Peyer's patch (tissue), 4 donors: ENCODE measurements around the gene MLLT1. TPM values are rescaled to one million over a fixed set of nuclear protein-coding genes. Genes with fewer than 3 reads are reported as not detected.
A peak's percentile ranks its signal among the peaks of the same experiment; 100 is the strongest.

Source experiments
- DNase-seq, 3 donors: peaks; one replicate each; pipeline ENCODE4 v3.0.0-alpha.2; 2017 to 2019
- H3K27ac ChIP-seq, 4 donors: fragments of 200-600 bp; sonication (generic); one replicate each; pipeline ENCODE4 v1.5.1; 2016 to 2019
- H3K27me3 ChIP-seq, 2 donors: fragments of 200-600 bp; sonication (generic); one replicate each; pipeline ENCODE4 v1.5.1; 2019
- H3K36me3 ChIP-seq, 3 donors: fragments of 200-600 bp; sonication (generic); one replicate each; pipeline ENCODE4 v1.5.1; 2016 to 2019
- H3K4me1 ChIP-seq, 4 donors: fragments of 200-600 bp; sonication (generic); one replicate each; pipeline ENCODE4 v1.5.1; 2016 to 2019
- H3K4me3 ChIP-seq, 4 donors: fragments of 200-600 bp; sonication (generic); 1 replicate in 3 of 4; 2 replicates in 1 of 4; pipeline ENCODE4 v1.5.1; 2016 to 2019; ENCODE audit warnings: mild to moderate bottlenecking in 1 of 4
- H3K9me3 ChIP-seq, 4 donors: fragments of 200-600 bp; sonication (generic); one replicate each; pipeline ENCODE4 v1.5.1; 2016 to 2019; ENCODE audit warnings: mild to moderate bottlenecking in 1 of 4
- CTCF ChIP-seq, 6 experiments: fragments of 450-650 bp in 4 of 6; fragments of 200-600 bp in 2 of 6; sonication (generic) in 1 of 6; IDR thresholded peaks; one replicate each; pipeline ENCODE4 v1.5.1; 2017 to 2019; ENCODE audit warnings: antibody characterized with exemption in 6 of 6, mild to moderate bottlenecking in 3 of 6, moderate library complexity in 1 of 6
- POLR2A ChIP-seq, 2 donors: fragments of 450-650 bp; IDR thresholded peaks; one replicate each; pipeline ENCODE4 v1.5.1; 2017; ENCODE audit warnings: antibody characterized with exemption in 2 of 2, mild to moderate bottlenecking in 2 of 2, moderate library complexity in 2 of 2
- total RNA-seq, 4 donors: library from RNA; depleted of rRNA; stranded (reverse); fragments of >200 nt; gene quantifications; one replicate each; pipeline ENCODE4 v1.1.0, GENCODE V29; 2016

The MLLT1 gene
- total RNA-seq, 4 donors from 2014 or later, result 9.5 to 24.8 (median 19.3) TPM

DNA sequence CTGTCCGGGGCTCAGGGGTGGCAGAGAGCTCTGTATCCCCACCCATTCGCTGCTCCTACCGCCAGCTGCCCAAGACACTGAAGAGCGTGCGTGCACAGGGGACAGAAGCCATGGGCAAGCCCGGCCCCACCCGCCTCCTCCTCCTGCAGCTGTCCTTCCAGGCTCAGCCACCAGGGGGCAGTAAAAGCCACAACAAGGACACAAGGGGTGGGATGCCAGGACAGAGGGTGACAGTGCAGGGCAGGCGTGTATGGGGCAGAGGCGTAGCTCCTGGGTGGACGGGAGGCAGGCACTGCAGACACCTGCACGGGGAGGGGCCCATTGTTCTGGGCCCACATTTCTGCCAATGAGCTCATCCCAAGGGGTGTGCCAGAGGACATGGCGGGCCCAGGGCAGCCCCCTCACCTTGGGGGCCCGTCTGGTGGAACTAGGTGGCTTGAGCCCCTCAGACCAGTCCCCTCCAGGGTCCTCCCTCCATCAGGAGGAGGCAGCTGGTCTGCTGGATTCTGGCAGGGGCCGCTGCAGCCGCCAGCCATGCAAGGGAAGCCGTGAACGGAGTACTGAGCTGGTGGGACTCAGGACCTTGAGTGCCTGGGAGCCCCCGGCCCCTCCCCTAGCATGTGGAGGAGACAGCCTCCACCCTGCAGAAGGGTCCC lies 61.2 kb downstream of the MLLT1 start:
- Histone ChIP-seq H3K36me3 (peaks cover 0 to 31% (median 0%) of the 10 kb centered on the region in 3 donors), H3K9me3 (no peaks in the 10 kb centered on the region), H3K4me1 (peaks cover 0 to 42% (median 2%) of the 10 kb centered on the region in 4 donors), H3K27me3 (no peaks in the 10 kb centered on the region), H3K27ac (no peak overlapping the region), H3K4me3 (no peak overlapping the region)
- peak; percentile 81 to 92 (median 88) for DNase-seq
- TF ChIP-seq POLR2A (IDR thresholded peaks at IDR 0.05) (no peak), CTCF (IDR thresholded peaks at IDR 0.05) (peak; percentile 89 to 97 (median 92))

- TF ChIP-seq POLR2A (IDR thresholded peaks at IDR 0.05) (no peak), CTCF (IDR thresholded peaks at IDR 0.05) (no peak)
- H3K36me3 ChIP-seq, result peaks cover 0 to 38% (median 0%) of the 10 kb centered on the region in 3 donors
- peaks cover 0 to 42% (median 2%) of the 10 kb centered on the region in 4 donors for H3K4me1 ChIP-seq
Observed at GRCh38 chr19:6217752-6218334, 61.9 kb downstream of the MLLT1 start.

DNA sequence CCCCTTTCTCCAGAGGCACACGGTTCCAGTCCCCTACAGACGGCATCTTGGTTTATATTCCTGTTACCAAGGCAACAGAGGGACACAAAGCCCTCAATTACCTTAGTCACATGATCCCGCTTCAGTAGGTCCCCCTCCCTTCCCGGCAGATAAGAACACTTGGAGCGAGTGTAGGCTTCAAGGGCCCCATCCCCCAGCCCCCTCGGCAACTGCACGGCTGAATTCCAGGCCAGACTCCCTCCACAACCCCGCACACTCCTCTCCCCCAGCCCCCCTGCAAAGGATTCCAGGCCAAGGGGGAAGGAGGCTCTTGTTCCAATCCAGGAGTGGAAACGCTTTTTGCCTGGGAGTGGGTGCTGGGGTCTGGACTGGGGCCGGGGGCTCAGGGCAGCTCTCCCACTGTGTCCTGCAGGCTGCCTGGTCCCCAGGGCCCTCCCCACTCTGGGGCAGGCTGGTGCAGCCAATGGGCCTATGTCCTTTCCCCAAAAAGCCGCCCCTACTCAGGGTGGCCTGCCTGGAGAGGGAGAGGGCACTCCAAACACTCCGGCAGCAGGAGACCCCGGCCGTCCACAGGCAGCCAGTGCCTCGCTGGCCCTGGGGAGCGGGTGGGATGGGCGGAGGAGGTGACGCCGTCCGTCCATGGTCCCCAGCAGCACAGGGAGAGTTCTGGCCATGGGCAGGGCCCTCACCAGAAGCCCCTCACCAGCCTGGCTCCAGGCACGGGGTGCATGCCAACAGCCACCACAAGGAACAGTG lies 62.6 kb downstream of the MLLT1 start:
- TF ChIP-seq CTCF (IDR thresholded peaks at IDR 0.05), result no peak
- TF ChIP-seq POLR2A (IDR thresholded peaks at IDR 0.05), result no peak
- Histone ChIP-seq H3K4me1 (peaks cover 0 to 42% (median 2%) of the 10 kb centered on the region in 4 donors), H3K4me3 (no peak overlapping the region), H3K27me3 (no peaks in the 10 kb centered on the region), H3K9me3 (no peaks in the 10 kb centered on the region), H3K27ac (peak overlapping the region in 2 of 4 donors; percentile 2 to 55), H3K36me3 (peaks cover 0 to 40% (median 0%) of the 10 kb centered on the region in 3 donors)
- no peak for DNase-seq

More at GRCh38 chr19:6217752-6218334, 61.9 kb downstream of the MLLT1 start:
- H3K9me3 ChIP-seq, result no peaks in the 10 kb centered on the region
- DNase-seq, result no peak
- no peaks in the 10 kb centered on the region for H3K27me3 ChIP-seq
- H3K27ac ChIP-seq, result peak overlapping the region in 1 of 4 donors; percentile 2
- no peak overlapping the region for H3K4me3 ChIP-seq

GRCh38 chr19:6216236-6216995 lies 63.4 kb downstream of the MLLT1 start:
- Histone ChIP-seq H3K27ac (peak overlapping the region in 1 of 4 donors; percentile 55), H3K4me3 (no peak overlapping the region), H3K36me3 (peaks cover 0 to 39% (median 0%) of the 10 kb centered on the region in 3 donors), H3K9me3 (no peaks in the 10 kb centered on the region), H3K27me3 (no peaks in the 10 kb centered on the region), H3K4me1 (peaks cover 0 to 42% (median 2%) of the 10 kb centered on the region in 4 donors)
- TF ChIP-seq POLR2A (IDR thresholded peaks at IDR 0.05), result no peak
- TF ChIP-seq CTCF (IDR thresholded peaks at IDR 0.05), result no peak
- DNase-seq, result peak in 1 of 3 donors; percentile 41

- Histone ChIP-seq H3K4me3 (no peak overlapping the region), H3K36me3 (peaks cover 0 to 33% (median 0%) of the 10 kb centered on the region in 3 donors), H3K27me3 (no peaks in the 10 kb centered on the region), H3K9me3 (no peaks in the 10 kb centered on the region), H3K27ac (no peak overlapping the region), H3K4me1 (peaks cover 0 to 39% (median 2%) of the 10 kb centered on the region in 4 donors)
- DNase-seq, result peak in 1 of 3 donors; percentile 38
- TF ChIP-seq POLR2A (IDR thresholded peaks at IDR 0.05), result no peak
Observed at GRCh38 chr19:6215701-6216235, 64.0 kb downstream of the MLLT1 start.
